ENCODE measurements around the gene CNOT6.
"Not testable (repeated sequence)": the region's sequence is repeated elsewhere in the genome, so short reads cannot be mapped to it uniquely, and the experiment has no call there.

CNOT6 gene

GRCh38 chr5:180494060-180494509, at the start of gene CNOT6:
CNOT6 (plus strand) TSS chr5:180494379; CDS start chr5:180529277, 34,898 bp downstream.
- peak; percentile 96 for DNase-seq

DNA sequence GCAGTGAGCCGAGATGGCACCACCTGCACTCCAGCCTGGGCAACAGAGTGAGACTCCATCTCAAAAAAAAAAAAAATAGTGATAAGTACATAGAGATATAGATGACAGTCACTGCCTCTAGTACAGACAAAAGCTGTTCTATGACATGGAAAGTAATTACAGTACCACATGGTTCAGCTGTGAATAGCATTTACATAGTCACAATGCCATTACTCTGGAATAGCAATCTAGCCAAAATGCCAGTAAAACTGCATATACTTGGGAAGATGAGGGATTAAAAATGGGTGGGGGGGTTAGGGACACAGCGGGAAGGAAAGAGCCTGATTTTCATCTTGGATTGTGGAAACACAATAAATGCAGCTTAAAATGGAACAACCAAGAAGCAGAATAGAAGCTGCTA, 39.4 kb upstream of the CNOT6 start:
- no peak for DNase-seq

- no peak for DNase-seq
Measured at GRCh38 chr5:180455872-180456271, 38.3 kb upstream of the CNOT6 start.

GRCh38 chr5:180456792-180457191, 37.4 kb upstream of the CNOT6 start:
- DNase-seq = no peak

- DNase-seq = not testable (repeated sequence)
Measured at GRCh38 chr5:180458852-180459673, 35.1 kb upstream of the CNOT6 start.

- DNase-seq = not testable (repeated sequence)
Measured at GRCh38 chr5:180459674-180460142, 34.5 kb upstream of the CNOT6 start.

- no peak for DNase-seq
Measured at GRCh38 chr5:180460834-180461233, 33.3 kb upstream of the CNOT6 start.

DNA sequence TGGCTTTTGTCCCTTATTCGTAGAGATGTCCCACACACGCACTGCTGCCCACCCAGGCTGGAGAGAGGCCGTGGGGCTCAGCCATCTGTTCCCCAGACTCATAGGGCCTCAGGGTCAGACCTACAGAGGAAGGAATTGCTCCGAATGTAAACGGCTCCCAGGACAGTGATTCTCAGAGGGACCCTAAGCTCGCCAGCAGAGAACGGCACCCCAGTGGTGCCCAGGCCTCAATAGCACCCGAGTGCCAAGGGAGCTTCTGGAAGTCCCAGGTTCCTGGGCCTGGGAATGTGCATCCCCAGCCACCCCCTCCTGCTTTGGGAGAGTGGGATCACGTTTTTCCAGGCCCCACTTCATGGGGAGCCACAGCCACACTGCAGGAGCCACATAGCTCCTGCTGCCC, 32.9 kb upstream of the CNOT6 start:
- DNase-seq = no peak

DNA sequence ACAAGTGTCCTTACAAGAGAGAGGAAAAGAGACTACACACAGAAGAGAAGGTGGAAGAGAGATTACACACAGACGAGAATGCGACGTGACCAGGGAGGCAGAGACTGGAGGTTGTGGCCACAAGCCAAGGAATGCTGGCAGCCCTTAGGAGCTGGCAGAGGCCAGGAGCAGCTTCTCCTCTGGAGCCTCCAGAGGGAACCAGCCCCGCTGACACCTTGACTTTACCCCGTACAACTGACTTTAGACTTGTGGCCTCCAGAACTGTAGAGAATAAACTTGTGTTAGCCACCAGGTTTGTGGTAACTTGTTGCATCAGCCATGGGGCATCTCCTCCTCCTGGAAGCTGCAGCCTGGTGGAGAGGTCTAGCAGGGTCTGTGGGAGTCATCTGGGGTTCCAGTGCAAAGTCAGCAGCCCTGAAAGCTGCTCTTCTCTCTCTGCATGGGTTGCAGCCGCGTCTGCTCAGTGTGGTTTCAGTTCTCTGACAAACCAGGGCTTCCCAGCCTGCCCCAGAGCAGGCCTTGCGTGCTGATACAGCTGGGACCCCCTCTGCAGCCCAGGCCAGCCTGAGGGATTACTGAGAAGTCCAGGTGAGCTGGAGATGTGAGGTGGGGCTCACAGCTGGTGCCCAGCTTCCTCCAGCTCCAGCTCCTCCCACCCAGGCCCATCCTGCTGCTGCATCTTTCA, 30.8 kb upstream of the CNOT6 start:
- DNase-seq = no peak

- no peak for DNase-seq
Measured at GRCh38 chr5:180463916-180464602, 30.1 kb upstream of the CNOT6 start.

DNA sequence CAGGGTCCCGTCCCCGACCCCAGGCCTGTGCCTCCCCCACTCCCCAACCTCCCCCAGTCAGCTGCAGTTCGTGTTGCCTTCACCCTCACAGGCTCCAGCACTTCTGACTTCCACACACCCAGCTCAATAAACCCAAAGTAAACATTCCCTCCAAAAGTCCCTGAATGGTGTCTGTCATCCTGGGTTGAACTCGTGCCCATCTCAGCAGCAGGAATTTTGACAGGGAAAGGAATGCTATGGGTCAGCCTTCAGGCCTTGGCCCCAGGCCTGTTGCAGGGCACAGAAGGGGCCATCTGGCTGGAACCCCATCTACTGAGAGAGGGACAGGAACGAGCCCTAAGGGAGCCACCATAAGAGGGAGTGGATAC, 29.6 kb upstream of the CNOT6 start:
- no peak for DNase-seq

- DNase-seq = not testable (repeated sequence)
Measured at GRCh38 chr5:180465052-180465451, 29.1 kb upstream of the CNOT6 start.

DNA sequence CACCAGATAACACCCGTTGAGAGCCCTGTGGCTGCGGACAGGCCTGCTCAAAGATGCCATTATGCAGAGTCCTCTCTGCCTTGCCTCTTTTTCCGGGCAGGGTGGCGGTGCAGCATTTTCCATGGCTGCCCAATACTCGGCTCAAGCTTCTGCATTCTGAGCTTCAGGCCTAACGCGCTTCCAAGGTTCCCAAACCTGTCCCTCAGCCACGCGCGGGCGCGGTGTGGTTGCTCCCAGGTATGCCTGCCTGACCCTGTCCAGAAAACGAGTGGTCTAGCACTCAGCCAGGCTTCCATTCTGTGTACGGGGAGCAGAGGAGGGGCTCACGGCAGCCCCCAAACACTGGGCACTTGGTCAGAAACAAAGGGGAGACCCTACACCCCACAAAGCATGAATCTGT, 27.9 kb upstream of the CNOT6 start:
- DNase-seq = no peak

DNA sequence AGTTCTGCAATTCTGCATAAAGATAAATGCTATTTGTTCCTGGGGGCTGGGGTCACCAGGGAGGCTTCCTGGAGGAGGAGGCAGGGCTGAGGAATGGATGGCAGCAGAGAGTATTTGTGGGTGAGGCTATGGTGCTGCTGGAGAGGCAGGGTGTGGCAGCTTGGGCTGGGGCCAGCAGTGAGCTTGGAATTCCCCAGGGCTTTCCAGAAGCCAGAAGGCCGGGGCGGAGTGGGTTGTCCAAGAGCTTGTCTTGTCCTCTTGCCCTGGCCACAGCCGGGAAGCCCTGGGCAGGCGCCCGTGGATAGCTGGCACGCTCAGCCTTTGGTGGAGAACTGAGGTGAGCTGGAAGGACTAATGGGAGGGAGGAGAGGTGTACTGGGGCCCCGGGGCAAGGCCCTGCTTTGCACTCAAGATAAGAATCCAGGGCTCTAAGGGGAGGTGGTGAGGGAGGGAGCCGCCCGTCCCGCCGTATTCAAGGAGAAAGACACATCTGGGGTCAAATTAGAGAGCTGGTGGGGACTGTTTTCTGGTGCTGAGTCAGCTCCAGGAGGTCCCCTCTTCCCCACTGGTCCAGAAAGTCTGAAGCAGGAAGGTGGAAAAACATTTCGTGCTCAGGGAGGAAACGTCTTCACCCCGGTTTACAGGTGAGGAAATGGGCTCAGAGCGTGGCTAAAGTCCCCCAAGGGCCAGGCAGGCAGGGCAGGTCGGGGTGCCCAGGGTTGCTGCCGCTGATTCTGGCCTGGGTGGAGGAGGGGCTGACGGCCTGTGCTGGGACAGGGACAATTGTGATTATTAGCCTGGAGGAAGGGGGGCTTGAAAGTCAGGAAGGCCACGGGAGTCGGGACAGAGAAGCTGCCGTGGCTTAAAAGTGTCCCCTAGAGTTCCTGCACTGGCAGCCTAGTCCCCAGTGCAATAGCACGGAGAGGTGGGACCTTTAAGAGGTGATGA, 26.9 kb upstream of the CNOT6 start:
- no peak for DNase-seq

- no peak for DNase-seq
Measured at GRCh38 chr5:180467989-180468731, 26.0 kb upstream of the CNOT6 start.

DNA sequence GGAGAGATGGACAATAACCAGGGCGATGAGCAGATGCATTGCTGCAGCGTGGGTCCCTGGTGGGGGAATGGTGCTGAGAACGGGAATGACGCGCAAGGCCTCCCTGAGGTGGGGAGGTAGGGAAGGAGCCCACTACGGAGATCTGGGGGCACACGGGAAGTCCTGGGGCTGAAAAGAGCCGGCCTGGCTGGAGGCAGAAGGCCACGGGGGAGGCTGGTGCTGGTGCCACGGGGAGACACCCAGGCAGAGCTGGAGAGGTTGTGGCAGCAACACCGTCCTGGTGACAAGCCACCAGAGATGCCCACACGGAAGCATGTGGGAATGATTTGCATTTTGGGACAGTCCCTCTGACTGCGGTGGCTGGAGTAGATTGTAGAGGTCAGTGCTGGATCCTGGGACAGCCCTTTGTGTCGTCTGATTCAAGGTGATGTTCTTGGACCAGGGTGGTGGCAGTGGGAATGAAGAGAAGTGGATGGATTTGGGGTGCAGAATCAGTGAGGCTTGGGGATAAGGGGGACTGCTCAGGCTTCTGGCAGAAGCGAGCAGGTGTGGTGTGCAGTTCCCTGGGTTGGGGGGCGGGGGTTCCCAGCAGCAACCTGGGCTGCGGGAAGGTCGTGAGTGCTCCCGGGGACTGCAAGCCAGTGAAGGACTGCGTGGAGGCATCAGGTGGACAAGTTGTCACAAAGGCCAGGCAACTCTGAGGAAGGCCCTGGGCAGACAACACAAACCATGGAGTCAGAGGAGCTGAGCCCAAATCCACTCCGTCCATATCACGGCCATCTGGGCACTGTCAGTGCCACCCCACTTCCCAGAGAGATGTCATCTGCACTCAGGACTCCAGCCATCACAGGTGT, 25.2 kb upstream of the CNOT6 start:
- no peak for DNase-seq

- DNase-seq = no peak
Measured at GRCh38 chr5:180469586-180469865, 24.7 kb upstream of the CNOT6 start.

DNA sequence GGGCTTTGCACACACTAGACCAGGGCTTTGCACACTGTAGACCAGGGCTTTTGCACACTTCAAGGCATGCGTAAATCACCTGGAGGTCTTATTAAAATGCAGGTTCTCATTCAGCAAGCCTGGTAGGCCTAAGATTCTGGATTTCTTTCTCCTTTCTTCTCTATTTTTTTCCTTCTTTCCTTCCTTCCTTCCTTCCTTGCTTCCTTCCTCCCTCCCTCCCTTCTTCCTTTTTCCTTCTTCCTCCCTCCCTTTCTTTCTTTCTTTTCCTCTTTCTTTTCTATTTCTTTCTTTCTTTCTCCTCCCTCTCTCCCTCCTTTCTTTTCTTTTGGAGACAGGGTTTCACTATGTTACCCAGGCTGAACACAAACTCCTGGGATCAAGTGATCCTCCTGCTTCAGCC, 24.3 kb upstream of the CNOT6 start:
- DNase-seq = no peak

- DNase-seq = no peak
Measured at GRCh38 chr5:180470361-180470760, 23.8 kb upstream of the CNOT6 start.

- peak; percentile 50 for DNase-seq
Measured at GRCh38 chr5:180470966-180471582, 23.1 kb upstream of the CNOT6 start.

Data from activated naive CD4-positive, alpha-beta T cell treated with Interleukin-2 at 50 U/mL for 16 hours (primary cell).